ENCODE results near the gene CAMTA1.

Gene CAMTA1

GRCh38 chr1:6866825-6867224, 81.6 kb downstream of the CAMTA1 start:
- DNase-seq (ENCODE audit: low read depth) = no peak
- TF ChIP-seq CTCF (IDR thresholded peaks at IDR 0.05; ENCODE audit: control insufficient read depth, extremely low read depth, insufficient read depth) = no peak
- H3K4me3 ChIP-seq (ENCODE audit: low read depth, low read length) = no peak overlapping the region

DNA sequence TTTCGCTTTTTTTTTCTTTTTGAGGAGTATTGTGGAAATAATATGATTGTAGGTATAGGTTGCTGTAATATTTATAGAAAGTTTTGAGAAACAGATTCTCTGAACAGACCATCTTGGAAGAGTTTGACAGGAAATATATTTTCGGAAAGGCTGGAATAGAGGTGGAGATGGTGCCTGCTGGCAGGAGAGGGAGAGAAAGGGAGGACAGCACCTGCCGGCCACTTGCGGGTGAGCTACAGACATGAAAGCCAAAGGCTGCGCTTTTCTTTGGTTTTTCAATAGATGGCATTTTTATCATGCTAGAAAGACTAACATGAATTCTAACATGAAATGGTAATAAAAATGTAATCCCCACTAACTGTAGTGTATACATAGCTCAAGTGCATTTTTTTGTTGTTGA, 82.1 kb downstream of the CAMTA1 start:
- no peak overlapping the region for H3K4me3 ChIP-seq (ENCODE audit: low read depth, low read length)
- TF ChIP-seq CTCF (IDR thresholded peaks at IDR 0.05; ENCODE audit: control insufficient read depth, extremely low read depth, insufficient read depth) = no peak
- no peak for DNase-seq (ENCODE audit: low read depth)

GRCh38 chr1:6867729-6868659, 82.7 kb downstream of the CAMTA1 start:
- no peak for DNase-seq (ENCODE audit: low read depth)
- peak; percentile 19; the same call in 1 of the 2 replicates for TF ChIP-seq CTCF (IDR thresholded peaks at IDR 0.05; ENCODE audit: control insufficient read depth, extremely low read depth, insufficient read depth)
- H3K4me3 ChIP-seq (ENCODE audit: low read depth, low read length) = no peak overlapping the region

DNA sequence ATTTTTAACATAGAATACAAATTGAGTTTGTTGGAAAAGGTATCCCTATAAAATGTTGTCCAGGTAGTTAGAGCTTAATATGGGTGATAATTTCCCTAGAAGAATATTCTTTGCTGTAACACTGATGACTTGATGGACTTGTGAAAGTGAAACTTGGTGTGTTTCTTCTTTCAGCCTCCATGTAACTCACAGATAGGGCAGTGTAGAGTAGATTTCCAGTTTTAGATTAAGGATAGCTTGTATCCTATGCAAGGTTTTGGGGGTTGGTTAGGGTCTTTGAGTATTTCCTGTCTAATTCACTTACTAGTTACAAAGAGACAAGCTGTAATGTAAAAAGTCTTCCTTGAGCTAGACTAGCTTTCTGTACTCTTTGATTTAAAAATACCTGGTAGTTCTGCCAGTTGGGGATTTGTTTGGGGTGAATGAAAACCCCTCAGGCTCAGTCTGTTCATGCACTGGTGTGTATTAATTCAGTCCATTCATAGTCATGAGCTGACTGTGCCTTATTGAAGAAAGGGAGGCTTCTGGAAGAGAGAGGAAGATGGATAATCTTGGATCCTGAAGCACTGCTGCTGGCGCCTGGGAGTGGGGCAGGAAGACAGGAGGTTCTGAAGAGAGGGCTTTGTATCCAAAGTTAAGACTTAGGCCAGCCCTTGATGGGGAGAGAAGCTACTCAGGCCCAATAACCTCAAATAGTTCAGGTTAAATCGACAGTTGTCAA, 83.6 kb downstream of the CAMTA1 start:
- H3K4me3 ChIP-seq (ENCODE audit: low read depth, low read length) = no peak overlapping the region
- no peak for DNase-seq (ENCODE audit: low read depth)
- no peak for TF ChIP-seq CTCF (IDR thresholded peaks at IDR 0.05; ENCODE audit: control insufficient read depth, extremely low read depth, insufficient read depth)

GRCh38 chr1:6869545-6869944, 84.3 kb downstream of the CAMTA1 start:
- no peak for DNase-seq (ENCODE audit: low read depth)
- TF ChIP-seq CTCF (IDR thresholded peaks at IDR 0.05; ENCODE audit: control insufficient read depth, extremely low read depth, insufficient read depth) = no peak
- H3K4me3 ChIP-seq (ENCODE audit: low read depth, low read length) = no peak overlapping the region

DNA sequence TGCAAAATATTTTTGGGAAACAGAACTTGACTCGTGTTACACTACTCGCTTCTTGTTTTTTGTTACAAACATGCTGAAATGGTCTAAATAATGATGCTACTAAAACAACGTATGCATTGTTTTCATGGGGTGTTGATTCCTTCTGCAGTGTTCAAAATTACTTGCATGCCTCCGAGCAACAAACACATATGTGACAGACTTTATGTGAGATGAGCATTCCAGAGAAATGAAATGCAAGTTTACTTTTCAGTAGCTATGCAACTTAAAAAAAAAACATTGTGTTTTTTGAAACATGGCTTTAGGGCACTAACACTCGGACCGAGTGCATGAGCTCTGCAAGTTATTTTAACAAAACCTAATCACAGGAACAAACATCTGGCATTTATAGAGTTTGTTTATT, 84.8 kb downstream of the CAMTA1 start:
- no peak for TF ChIP-seq CTCF (IDR thresholded peaks at IDR 0.05; ENCODE audit: control insufficient read depth, extremely low read depth, insufficient read depth)
- no peak for DNase-seq (ENCODE audit: low read depth)
- no peak overlapping the region for H3K4me3 ChIP-seq (ENCODE audit: low read depth, low read length)
